Measurements from ENCODE around the gene SEMA5A. TPM values are rescaled to one million over a fixed set of nuclear protein-coding genes. Genes with fewer than 3 reads are reported as not detected.

Gene SEMA5A
- total RNA-seq, 4 donors from 2014 or later = 2.4 to 129 (median 10.0) TPM

DNA sequence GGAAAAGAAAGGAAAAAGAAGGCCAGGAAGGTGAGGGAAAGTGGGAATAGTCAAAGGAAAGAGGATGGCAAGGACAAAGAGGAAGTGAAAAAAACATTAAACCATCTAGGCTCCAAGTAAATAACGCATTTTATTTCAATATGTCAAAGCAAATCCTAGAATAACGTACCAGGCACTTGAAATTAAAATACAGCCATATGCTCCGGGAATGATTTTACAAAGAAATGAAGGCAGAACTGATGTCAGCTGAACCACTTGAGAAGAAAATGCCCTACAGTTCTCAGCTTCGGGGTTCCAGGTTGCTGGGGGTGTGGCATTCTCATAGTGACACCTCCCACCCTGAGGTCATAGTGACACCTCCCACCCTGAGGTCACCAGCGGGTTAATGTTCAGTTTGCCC is 281.6 kb downstream of the SEMA5A start:
- Histone ChIP-seq H3K4me1 (no peaks in the 10 kb centered on the region), H3K27me3 (no peaks in the 10 kb centered on the region), H3K9me3 (no peaks in the 10 kb centered on the region), H3K27ac (no peak overlapping the region), H3K36me3 (no peaks in the 10 kb centered on the region), H3K4me3 (no peak overlapping the region)
- intact Hi-C loops (cut with DNase I; ENCODE audit: low total_unique reads) = no loop called here
- TF ChIP-seq, protein P1, sequence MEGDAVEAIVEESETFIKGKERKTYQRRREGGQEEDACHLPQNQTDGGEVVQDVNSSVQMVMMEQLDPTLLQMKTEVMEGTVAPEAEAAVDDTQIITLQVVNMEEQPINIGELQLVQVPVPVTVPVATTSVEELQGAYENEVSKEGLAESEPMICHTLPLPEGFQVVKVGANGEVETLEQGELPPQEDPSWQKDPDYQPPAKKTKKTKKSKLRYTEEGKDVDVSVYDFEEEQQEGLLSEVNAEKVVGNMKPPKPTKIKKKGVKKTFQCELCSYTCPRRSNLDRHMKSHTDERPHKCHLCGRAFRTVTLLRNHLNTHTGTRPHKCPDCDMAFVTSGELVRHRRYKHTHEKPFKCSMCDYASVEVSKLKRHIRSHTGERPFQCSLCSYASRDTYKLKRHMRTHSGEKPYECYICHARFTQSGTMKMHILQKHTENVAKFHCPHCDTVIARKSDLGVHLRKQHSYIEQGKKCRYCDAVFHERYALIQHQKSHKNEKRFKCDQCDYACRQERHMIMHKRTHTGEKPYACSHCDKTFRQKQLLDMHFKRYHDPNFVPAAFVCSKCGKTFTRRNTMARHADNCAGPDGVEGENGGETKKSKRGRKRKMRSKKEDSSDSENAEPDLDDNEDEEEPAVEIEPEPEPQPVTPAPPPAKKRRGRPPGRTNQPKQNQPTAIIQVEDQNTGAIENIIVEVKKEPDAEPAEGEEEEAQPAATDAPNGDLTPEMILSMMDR (IDR thresholded peaks at IDR 0.05) = no peak
- TF ChIP-seq POLR2A (IDR thresholded peaks at IDR 0.05) = no peak
- DNase-seq = no peak

DNA sequence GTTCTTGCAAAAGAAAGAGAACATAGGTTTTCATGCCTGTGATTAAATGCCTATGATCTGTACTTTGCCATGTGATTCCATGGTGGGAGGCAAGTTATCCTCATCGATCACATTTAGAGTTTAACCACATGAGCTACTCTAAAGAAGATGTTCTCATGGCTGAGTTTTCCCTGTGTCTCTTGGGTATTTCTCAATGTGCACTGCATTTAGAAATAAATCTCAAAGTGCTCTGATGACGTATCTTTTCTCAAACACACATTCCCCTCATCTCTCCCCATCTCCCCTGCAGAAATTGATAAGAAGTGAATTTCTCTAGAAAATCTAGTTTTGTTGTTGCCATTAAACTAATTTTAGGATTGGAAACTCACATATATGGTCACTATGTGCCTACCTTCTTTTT is 282.2 kb downstream of the SEMA5A start:
- Histone ChIP-seq H3K4me1 (no peaks in the 10 kb centered on the region), H3K27me3 (no peaks in the 10 kb centered on the region), H3K27ac (no peak overlapping the region), H3K4me3 (no peak overlapping the region), H3K9me3 (no peaks in the 10 kb centered on the region), H3K36me3 (no peaks in the 10 kb centered on the region)
- DNase-seq = no peak
- intact Hi-C loops (cut with DNase I; ENCODE audit: low total_unique reads) = no loop called here
- no peak for TF ChIP-seq POLR2A (IDR thresholded peaks at IDR 0.05)
- TF ChIP-seq, protein P1 (IDR thresholded peaks at IDR 0.05) = no peak

DNA sequence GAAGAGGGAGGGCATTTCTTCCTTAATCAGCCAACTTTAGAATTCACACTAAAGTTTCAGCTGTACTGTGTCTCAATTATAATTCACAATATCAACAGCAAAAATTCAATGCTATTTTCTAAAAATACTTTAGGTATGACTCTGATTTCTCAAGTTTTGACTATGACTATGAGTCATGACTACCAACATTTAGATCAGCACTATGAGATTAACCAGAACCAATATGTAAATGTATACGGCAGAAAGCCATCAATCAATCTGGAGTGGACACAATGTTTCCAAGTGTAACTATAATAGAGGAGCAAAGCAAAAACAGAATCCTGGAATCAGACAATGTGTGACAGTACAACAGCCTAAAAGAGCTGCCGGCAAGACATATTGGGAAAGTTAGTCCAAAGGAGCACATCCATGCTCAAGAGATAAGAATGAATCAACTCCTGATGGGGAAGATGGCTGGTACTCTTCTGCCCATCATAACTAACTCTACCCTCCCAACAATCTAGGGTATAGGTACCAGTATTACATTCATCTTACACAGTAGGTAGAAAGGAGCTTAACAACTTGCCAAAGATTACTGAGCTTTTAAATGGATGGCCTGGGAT is 294.4 kb downstream of the SEMA5A start:
- Histone ChIP-seq H3K27me3 (no peaks in the 10 kb centered on the region), H3K27ac (no peak overlapping the region), H3K4me1 (no peaks in the 10 kb centered on the region), H3K4me3 (no peak overlapping the region), H3K36me3 (no peaks in the 10 kb centered on the region), H3K9me3 (no peaks in the 10 kb centered on the region)
- no peak for DNase-seq
- TF ChIP-seq, protein P1 (IDR thresholded peaks at IDR 0.05) = no peak
- no peak for TF ChIP-seq POLR2A (IDR thresholded peaks at IDR 0.05)
- intact Hi-C loops (cut with DNase I; ENCODE audit: low total_unique reads) = no loop called here

DNA sequence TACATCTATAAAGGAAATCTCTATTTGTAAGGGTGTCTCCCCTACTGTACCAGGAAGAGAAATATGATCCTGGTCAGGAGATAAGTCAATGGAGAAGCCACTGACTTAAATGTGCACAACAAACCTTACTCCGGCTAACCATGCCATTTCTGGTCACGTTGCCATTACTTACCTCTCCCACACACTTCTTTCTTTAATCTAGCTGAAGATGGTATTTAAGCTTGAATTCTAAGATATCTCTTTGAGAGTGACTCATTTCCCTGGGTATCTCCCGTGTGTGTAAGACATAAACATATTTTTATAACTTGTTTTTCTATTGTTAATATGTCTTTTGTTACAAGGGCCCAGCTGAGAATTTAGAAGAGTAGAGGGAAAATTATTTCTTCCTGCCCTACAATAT is 296.6 kb downstream of the SEMA5A start:
- intact Hi-C loops (cut with DNase I; ENCODE audit: low total_unique reads) = no loop called here
- Histone ChIP-seq H3K9me3 (no peaks in the 10 kb centered on the region), H3K27ac (no peak overlapping the region), H3K4me3 (no peak overlapping the region), H3K36me3 (no peaks in the 10 kb centered on the region), H3K4me1 (no peaks in the 10 kb centered on the region), H3K27me3 (no peaks in the 10 kb centered on the region)
- TF ChIP-seq POLR2A (IDR thresholded peaks at IDR 0.05) = no peak
- TF ChIP-seq, protein P1 (IDR thresholded peaks at IDR 0.05) = no peak
- DNase-seq = no peak

DNA sequence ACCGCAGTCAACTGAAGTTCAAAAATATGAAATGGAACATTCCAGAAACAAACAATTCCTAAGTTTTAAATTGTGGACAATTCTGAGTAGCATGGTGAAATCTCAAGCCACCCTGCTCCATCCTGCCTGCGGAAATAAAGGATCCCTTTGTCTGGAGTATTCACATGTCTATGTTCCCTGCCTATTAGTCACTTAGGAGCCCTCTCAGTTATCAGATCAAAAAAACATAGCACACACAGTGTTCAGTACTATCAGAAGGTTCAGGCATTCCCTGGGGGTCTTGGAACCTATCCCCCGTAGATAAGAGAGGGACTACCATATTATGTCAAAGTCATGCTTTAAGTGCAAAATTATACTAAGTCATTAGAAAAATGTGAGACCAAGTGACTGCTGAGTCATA is 300.8 kb downstream of the SEMA5A start:
- DNase-seq = no peak
- TF ChIP-seq, protein P1 (IDR thresholded peaks at IDR 0.05) = no peak
- no peak for TF ChIP-seq POLR2A (IDR thresholded peaks at IDR 0.05)
- intact Hi-C loops (cut with DNase I; ENCODE audit: low total_unique reads) = no loop called here
- Histone ChIP-seq H3K27me3 (no peaks in the 10 kb centered on the region), H3K9me3 (no peaks in the 10 kb centered on the region), H3K27ac (no peak overlapping the region), H3K4me3 (no peak overlapping the region), H3K4me1 (no peaks in the 10 kb centered on the region), H3K36me3 (no peaks in the 10 kb centered on the region)

Data from uterus (tissue), 4 donors.